Activated T-cell treated with anti-CD3 and anti-CD28 coated beads for 4 hours (primary cell): Measurements from ENCODE around the gene ADAMTS2.

Source experiments
- DNase-seq: peaks from one replicate; pipeline ENCODE4 v3.0.0-alpha.2; 2020

ADAMTS2 gene

DNA sequence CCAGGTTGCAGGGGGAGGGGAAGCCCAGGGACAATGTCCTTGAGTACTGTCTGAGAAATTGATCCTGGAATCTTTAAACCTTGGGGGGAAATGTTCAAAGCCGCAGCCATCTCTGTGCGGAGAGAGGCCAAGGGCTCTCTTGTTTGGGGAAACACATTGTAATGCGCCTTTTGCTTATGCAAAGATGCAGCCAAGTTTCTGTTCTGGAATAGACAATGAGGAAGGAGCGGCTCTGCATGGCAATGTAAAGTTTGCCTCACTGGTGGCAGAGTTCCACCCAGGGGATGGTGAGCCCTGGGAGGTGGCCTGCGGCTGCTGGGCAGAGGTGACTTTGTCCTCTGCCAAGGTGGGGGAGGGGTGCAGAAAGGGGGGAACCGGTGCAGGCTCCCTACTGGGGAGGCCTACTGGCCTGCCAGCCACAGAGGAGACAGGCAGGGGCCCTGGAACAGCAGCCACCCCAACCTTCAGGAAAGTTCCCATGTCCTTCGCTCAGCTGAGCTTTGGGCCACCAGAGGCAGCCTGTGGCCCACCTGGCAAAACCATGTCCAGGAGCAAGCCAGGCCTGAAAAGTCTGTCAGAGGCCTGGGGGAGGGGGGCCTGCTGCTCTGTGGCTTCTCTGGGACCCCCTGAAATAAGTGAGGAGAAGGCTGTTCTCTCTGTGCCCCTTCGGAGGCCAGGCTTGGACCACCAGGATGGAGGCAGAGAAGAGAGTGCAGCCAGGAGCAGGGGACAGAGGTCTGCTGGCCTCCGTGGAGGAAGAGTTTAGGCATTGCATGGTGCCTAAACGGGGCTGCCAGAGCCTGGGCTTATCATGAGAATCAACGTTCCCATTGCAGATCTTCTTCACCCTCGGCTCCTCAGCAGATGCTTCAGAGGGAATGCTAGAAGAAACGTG, 157.3 kb downstream of the ADAMTS2 start:
- DNase-seq = no peak

DNA sequence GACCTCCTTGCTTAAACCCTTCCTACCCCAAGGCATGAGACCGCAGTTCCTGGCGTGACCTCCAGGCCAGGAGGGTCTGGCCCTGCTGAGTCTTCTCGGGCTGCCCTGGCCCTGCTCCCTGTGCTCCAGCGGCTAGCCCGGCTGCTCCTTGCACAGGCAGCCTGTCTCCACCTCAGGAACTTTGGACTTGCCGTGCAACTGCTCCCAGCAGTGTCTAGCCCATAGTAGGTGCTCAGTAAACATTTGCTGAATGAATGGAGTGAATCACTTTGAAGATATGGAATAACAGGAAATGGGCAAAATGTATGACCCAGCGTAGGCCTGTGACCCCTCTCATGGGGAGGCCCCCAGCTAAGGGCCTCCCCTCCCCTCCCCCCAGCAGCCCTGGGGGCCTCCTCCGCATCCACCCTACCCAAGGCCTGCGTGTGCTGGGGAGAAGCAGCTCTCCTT, 158.0 kb downstream of the ADAMTS2 start:
- no peak for DNase-seq

DNA sequence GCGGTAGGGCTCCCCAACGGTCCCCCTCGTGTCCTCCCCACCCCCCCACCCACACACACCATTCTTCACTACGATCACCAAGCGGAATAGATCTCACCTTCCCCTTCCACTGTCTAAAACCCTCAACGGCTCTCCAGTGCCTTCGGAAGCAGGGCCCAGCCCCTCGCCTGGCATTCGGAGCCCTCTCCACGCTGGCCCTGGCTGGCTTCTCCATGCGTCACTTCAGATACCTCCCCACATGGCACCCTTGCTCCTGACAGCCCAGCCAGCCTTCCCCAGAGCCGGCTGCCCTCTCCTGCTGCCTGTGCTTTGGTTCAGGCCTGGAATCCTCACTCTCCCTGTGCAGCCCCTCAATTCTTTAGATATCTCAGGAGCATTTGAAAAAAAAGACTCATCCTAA, 158.5 kb downstream of the ADAMTS2 start:
- DNase-seq = no peak

DNA sequence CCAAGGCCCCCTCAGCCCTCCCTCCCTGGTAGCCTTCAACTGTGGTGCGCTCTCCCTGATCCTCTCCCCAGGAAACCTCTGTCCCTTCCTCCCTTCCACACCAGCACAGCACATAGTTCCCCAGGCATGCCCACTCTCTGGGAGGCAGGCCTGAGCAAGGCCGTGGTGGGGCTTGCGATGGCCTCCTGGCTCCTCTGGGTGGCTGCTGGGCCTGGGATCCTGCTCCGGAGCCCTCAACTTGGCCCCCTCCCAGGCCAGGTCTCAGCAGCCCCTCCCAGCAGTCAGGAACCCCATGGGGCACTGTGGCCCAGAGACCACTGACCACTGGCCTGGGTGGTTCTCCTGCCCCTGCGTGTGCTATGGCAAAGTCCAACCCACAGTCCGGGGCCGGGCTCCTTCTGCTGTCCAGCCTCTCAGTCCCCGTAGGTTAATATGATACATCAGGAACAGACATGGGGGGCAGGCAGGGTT, 159.3 kb downstream of the ADAMTS2 start:
- no peak for DNase-seq

DNA sequence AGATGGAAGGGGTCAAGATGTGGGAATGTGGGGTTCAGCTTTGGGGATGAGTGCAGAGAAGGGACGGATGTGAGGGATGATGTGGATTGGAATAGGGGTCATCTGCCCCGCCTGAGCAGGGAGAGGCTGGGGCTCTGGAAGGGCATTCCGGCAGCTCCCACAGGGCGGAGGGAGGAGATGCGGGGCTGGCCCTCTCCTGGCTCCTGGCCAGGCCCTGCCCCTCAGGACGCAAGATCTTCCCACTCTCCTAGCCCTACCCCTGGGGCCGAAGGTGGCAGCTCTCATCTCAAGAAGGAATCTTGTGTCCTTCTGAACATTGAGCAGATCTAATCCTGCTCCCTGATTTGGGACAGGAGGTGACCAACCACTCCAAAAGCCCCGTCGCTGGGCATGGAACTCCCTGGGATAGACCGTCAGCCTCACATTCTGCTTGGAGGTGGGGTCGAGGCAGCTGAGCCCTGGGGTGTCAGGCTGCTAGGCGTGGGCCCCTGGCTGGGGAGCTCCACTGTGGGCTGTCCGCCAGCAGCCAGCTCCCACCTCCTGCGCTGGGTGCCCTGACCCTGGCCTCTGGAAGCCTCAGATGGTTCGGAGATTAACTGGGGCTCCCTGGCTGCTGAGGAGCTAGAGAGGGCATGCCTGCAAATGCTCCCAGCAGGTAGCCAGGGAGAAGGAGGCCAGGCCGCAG, 159.9 kb downstream of the ADAMTS2 start:
- DNase-seq = no peak

DNA sequence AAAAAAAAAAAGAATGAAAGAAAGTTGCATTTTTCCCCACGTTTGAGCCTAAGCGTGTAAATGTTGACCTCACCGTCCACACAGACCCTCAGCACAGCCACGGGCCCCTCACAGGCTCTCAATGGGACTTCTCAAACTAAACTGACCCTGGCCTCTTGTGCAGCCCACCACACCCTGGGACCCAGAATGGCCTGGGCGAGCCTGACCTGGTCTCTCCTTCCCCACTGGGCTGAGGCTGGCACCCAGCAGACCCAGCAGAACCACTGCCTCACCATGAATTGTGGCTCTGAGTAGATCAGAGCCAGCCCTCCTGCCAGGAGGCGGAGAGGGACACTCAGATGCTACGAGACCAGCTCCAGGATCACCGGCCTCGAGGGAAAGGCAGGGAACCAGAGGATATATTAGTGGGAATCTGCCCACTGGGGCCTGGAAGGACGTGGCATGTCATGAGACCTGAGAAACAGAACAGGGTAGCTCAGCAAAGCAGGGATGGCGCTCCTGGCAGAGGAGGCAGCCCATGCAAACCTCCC, 160.7 kb downstream of the ADAMTS2 start:
- no peak for DNase-seq

DNA sequence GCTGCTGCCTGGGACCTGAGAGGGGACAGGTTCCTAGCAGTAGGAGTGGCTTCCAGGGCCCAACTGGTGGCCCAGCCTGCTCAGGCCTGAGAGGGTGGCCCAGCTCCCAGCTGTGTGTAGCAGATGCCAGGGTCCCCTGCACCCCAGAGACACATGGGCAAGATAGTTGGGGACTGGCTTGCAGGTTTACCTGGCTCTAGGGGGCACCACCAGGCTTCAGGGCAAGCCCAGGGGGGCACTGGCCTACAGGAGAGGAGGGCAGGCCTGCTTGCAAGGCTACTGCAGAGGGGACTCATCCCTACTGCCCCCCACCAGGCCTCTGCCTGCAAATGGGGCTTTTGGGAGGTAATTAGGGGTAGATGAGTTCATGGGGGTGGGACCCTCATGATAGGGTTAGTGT, 161.8 kb downstream of the ADAMTS2 start:
- DNase-seq = no peak

DNA sequence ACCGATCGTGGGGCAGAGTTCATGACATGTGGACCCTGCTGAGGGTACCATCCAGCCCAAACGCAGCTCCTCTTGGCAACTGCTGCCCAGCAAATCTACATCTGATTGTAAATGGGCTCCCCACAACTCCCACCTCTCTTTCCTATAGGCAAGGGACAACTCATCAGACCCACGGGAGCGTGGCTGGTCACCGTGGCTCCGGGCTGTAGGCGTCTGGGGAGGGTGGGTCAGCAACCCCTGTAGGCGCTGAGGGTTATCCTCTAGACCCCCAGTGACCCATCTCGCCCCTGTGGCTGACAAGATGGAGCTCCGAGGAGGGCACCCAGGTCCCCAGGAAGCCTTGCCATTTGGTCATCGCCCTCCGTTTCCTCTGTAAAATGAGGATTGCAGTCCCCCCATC, 162.7 kb downstream of the ADAMTS2 start:
- no peak for DNase-seq

DNA sequence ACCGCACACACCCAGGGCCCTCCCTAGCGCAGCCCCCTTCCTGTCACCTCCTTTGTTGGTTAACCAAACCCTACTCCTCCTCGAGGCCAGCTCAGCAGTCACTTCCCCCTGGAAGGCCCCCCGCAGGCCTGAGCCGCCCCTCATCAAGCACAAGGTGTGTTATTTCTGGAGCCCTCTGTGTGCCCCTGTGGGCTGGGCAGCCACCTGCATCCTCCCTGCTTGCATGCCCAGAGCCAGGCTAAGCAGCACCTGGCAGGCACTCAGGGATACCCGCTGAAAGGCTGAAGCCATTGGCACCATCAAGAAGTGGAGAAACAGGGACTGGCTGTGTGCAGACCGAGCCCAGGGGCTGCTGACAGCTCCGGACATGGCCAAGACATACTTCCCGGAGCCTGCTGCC, 163.3 kb downstream of the ADAMTS2 start:
- DNase-seq = no peak

DNA sequence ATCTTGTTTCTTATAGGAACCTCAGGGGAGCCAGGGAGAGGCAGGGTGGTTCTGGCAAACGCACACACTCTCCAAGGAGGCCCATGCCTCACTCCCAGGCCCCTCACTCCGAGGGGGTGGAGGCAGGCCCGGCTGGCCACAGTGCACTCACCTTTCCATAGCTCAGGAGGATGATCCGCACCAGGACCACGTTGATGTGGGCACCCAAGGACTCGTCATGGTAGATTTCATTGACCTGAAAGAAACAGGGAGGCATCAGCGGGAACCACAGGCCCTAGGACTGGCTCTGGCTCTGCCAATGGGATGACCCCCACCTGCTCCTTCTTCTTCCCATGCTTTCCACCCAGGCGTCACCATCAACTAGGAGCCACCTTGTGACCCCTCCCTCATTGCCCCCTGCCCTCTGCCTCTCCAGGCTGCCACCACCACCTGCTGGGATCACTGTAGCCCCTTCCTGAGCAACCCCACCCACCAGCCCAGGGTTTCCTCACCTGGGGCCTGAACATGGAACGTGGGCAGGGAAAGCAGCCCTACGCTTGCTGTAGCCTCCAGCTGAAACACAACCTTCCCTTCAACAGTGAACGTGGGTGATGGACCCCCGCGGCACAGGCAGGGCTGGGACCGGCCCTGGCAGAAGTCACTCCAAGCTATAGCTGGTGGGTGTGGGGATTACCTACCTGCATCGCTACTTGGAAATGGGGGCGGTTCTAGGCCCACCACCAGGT, 164.2 kb downstream of the ADAMTS2 start:
- DNase-seq = no peak

DNA sequence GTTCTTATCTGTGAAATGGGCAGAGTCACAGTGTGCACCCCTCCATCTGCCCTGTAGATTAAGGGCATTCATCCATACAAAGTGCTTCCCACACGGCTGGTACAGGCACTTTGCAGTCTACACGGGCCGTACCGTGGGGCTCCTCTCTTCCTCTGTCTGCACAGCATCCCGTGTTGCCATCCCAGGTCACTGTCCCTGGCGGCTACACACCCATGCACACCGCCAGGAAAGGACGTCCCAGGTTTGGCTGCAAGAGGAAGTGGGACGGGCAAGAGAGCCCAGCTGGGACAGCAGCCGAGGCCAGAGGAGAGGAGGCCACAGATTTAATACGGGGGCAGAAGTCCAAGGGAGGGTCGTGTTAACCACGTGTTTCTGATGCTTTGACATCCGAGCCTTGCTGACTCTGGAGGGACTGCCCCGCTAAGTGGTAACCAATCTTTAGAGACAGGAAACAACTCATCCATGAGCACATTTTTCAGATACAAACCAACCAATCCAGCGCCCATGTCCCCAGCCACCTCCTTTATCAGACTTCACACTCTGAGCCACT, 165.1 kb downstream of the ADAMTS2 start:
- no peak for DNase-seq

DNA sequence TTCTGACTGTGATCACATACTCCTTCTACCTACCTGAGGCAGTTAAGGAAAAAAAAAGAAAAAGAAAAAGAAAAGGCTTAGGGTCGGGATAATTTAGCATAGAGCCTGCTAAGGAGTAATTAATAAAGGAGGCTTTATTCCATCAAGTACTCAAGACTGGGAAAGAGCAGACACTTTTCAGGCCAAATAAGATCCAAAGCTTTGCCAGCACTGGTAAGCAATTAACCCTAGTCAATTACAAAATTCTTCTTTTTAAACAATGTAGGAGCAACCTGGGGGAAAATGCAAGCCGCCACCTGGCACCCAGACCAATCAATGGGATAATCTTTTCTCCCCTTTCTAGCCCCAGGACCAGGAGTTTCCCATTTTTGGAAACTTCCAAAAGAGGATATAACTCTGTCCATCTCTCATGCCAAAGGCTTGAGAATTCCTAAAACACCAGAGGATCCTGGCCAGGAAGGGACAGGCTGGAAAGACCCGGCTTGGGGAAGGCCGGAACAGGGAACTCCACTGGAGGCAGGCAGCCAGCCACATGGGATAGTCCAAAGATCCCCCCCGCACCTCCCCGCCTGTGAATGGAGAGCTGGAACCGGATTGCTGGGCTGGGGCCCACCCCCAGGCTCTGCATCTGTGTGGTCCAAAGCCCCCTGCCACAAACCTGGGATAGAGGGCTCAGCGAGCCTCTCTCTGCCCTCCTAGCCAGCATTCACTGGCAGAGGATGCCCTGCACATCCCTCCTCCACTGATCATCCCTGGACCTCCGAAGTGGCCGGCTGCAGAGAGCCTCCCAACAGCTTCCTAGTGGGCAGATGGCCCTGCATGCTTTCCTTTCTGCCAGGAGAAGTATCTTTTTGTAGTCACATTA, 167.3 kb downstream of the ADAMTS2 start:
- no peak for DNase-seq

DNA sequence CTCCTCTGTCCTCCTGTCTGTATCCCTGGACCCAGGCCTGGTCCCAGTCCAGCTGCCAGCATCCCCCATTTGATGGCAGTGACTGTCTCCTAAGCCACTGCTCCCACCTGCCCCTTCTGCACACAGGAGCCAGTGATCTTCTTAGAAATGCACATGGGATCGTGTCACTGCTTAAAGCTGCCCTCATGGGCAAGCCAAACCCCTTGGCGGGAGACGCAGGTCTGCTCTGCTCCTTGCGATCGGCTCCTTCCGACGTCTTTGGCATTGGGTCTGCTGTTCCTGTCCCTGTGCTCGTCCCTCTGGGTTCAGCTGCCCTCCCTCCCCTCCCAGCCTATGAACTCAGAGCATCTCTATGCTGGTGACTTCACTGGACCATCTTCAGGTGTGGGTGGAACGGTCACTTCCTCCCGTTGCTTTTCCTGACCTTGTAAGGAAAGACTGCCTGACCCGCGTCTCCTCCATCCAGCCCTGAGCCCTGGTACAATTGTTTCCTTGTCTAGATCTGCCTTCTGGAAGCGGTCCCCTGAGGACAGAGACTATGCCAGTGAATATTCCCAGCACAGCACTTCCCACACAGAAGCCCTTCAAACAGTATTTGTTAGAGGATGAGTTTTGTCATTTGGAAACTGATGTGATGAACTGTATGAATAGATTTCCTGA, 168.6 kb downstream of the ADAMTS2 start:
- no peak for DNase-seq

DNA sequence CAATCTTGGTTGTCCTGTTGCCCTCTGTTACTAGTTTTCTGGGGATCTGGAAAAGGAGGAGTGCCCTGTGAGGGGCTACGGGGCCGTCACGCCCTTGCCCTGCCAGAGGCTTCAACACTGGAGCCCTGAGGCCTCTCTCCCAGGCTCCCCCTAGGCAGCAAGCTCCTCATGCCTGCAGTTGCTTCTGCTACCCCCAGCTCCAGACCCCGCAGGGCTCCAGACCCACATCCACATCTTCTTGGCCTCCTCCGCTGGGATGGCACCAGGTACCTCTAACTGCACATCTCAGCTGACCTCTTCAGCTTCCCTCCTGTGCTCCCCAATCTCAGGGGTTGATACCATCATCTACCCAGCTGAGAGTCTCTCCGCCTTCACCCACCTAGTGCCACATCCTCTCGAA, 169.1 kb downstream of the ADAMTS2 start:
- DNase-seq = no peak

DNA sequence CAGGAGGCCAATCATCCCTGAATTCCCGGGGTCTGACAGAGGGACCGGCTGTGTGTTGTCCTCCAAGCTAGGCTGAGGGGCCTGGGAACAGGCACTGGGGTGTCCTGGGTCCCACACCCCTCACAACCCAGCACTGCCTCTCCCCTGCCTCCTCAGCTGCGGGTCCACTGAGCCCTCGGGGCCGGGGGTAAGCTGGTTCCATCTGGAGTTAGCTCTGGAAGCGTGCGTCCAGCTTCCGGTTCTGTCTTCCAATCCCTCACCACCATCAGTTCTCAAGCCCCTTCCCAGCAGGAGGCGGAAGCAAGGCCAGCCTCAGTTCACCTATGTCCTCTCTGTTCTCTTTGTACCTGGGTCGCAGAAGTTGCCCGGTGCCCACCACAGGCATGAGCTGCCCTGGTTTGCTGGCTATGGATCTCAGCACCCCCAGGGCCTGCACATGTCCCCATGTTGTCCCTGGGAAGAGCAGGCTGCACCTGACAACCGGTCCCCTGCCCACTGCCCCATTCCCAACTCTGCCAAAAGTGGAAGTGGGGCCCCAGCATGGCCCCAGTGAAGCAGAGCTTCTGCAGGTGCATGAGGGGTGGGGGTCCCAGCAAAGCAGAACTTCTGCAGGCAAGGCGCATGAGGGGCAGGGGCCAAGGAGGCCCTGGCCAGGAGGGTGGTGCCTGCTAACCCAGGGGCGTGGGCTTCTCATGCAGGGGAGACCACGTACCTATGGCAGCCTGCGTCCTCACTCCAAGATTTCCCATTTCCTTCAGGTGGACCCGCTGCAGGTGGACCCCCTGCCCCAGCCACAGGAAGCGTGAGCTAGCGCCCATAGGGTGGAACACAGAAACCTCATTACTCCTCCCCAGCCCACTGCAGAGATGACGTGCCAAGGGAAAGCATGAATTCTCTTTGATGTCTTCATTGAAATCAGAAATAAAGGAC, 173.2 kb downstream of the ADAMTS2 start:
- no peak for DNase-seq

DNA sequence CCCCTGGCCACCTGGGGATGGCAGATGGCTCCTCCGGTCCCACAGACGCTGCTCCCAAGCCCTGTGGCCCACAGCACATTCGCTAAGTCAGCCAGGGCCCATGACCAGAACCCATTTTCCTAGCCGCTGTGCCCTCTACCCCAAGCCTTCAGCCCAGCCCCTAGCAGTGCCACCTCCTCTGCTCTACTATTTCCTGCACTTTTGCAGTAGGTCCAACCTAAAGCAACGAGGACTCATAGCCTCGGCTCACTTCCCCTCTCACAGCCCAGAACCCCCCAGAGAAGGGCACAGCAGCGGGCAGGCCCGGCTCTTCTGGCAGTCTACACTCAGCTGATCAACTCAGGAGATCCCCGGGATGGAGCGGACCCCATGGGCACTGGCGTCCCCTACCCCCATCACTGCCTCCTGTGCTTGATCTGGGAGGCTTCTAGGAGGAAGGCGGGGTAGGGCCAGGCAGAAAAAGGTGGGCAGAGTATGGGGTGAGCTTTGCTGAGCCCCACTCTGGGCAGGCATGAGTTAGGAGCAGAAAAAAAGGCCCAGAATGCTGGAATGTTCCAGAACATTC, 173.9 kb downstream of the ADAMTS2 start:
- DNase-seq = no peak

DNA sequence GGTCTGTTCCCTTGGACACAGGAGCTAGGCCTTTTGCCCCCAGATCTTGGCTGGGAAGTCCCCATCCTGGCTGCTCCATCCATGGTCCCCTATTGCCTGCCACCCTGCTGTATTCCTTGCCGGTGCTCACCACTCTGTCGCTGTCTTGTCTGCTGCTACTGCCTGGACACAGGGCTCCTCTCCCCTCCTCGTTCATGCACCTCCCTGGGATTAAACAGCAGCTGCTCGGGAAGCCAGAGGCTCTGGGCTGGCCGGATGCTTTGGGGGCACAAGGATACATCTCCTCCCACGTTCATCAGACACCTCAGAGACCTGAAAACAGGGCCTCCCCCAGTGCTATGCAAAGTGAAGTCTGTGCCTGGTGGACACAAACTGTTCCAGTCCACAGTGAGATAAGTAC, 174.7 kb downstream of the ADAMTS2 start:
- DNase-seq = no peak

DNA sequence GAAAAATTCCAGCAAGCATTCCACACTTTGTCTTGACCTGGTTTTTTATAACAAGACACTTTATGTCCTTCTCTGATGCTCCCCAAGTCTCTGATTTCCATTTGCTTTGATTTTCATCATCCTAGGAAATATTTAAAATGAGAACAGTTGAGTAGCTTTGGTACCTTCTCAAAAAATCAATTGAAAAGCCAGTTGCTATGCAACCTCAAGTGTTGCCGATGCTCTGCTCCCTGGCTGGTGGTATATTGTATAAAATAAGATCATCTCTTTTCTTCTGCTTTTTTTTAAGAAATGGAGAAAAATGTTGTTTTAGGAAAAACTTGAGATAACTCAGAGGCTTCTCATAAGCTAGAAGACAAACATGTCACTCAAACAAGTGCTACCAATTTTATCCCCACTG, 175.4 kb downstream of the ADAMTS2 start:
- no peak for DNase-seq

DNA sequence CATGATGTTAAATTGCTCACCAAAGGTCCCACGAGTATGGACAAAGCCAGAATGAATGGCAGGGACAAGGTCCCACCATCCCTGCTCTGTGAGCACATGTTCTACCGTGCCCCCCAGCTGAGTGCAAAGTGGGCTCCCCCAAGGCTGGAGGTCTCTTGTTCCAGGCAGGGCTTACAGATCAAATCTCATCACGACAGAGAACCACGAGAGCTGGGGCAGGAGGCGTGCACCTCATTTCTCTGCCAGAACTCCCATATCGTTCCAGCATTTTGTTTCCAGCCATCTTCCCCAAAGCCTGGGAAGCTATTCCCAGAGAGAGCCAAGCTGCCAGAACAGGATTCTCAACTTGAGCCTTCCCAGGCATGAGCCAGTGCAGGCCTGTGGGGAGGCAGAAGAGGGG, 176.6 kb downstream of the ADAMTS2 start:
- DNase-seq = no peak
